Breast epithelium (tissue), 3 donors: ENCODE results near the gene BAD.

Source experiments
- POLR2A ChIP-seq: fragments of 450-650 bp; IDR thresholded peaks from one replicate; pipeline ENCODE4 v1.6.1; 2016; ENCODE audit warnings: antibody characterized with exemption, mild to moderate bottlenecking, moderate library complexity
- TF ChIP-seq, protein P1 (sequence below), 3 donors: fragments of 450-650 bp; IDR thresholded peaks; one replicate each; pipeline ENCODE4 v1.5.1; 2016 to 2017; ENCODE audit warnings: antibody characterized with exemption in 3 of 3, mild to moderate bottlenecking in 3 of 3, moderate library complexity in 3 of 3

DNA sequence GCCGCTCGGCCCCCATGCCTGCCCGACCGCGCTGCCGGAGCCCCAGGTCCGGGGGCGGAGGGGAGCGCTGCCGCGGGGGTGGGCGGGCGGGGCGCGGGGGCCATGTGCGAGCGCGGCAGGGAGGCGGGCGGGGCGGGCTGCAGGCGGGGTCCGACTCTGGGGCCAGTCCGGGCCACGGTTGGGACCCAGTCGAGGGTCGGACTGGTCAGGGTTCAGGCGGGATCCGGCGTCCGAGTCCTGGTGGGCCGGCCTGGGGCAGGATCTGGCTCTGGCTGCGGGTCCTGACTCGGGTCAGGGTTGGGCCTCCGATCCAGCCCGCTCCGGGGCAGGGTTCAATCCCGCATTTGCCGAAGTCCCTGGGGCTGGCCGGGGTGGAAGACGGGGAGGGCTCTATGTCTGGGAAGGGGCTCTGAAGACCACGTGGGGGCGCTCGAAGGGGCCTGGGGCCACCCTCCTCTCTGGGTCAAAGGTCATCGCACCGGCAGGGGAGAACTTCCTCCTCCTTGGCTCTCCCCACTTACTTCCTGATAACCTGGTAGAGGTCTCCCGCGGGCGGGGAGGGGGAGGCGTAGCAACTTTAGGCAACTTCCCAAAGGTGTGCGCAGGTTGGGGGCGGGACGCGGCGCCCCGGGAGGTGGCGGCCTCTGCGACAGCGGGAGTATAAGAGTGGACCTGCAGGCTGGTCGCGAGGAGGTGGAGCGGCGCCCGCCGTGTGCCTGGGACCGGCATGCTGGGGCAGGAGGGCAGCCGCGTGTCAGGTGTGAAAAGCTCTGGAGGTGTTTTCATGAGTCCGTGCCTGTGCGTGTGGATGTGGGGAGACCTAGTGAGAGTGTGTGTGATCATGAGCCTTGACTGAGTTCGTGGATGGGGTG lies 21.5 kb upstream of the BAD start:
- TF ChIP-seq, protein P1, sequence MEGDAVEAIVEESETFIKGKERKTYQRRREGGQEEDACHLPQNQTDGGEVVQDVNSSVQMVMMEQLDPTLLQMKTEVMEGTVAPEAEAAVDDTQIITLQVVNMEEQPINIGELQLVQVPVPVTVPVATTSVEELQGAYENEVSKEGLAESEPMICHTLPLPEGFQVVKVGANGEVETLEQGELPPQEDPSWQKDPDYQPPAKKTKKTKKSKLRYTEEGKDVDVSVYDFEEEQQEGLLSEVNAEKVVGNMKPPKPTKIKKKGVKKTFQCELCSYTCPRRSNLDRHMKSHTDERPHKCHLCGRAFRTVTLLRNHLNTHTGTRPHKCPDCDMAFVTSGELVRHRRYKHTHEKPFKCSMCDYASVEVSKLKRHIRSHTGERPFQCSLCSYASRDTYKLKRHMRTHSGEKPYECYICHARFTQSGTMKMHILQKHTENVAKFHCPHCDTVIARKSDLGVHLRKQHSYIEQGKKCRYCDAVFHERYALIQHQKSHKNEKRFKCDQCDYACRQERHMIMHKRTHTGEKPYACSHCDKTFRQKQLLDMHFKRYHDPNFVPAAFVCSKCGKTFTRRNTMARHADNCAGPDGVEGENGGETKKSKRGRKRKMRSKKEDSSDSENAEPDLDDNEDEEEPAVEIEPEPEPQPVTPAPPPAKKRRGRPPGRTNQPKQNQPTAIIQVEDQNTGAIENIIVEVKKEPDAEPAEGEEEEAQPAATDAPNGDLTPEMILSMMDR (IDR thresholded peaks at IDR 0.05): no peak
- TF ChIP-seq POLR2A: no peak
